ENCODE measurements around the gene CDK18.

DNA sequence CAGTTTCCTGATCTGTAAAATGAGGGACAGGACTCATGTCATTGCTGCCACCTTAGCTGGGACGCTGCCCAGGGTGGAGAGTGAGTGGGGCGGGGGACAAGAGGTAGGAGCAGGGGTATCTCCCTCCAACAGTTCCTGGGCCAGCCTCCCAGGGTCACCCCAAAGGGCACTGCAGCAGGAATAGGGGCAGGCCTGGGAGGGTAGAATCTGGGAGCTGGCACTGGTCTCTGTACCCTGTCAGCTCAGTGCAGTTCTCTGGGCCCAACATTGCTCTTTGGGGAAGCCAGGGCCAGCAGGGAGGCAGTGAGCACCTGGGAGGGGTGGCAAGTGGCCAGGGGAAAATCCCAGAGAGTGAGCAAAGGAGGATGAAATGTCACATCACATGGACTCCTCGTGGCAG is 71.5 kb downstream of the CDK18 start:
- no peak for TF ChIP-seq EZH2 (IDR thresholded peaks at IDR 0.05)
- no peak for TF ChIP-seq POLR2AphosphoS5 (IDR thresholded peaks at IDR 0.05; ENCODE audit: borderline replicate concordance, low read depth, low read length)
